Esophagus muscularis mucosa (tissue), 4 donors: Measurements from ENCODE around the gene FAM234A. TPM values are rescaled to one million over a fixed set of nuclear protein-coding genes. Genes with fewer than 3 reads are reported as not detected.
"Not testable (repeated sequence)": the region's sequence is repeated elsewhere in the genome, so short reads cannot be mapped to it uniquely, and the experiment has no call there.

ENCODE experiments used
- DNase-seq: peaks from one replicate; pipeline ENCODE4 v3.0.0-alpha.2; 2017; ENCODE audit errors: extremely low spot score
- H3K27ac ChIP-seq, 4 donors: fragments of 200-600 bp; sonication (generic); replicated peaks in 1 of 4; 1 replicate in 3 of 4; 2 replicates in 1 of 4; pipeline ENCODE4 v1.5.1; 2016 to 2019; ENCODE audit warnings: mild to moderate bottlenecking in 1 of 4
- H3K27me3 ChIP-seq, 4 donors: fragments of 200-600 bp; sonication (generic); one replicate each; pipeline versions ENCODE4 v1.5.1 to v1.6.0; 2016 to 2019
- H3K36me3 ChIP-seq, 4 donors: fragments of 200-600 bp; sonication (generic); one replicate each; pipeline ENCODE4 v1.5.1; 2016 to 2019
- H3K4me1 ChIP-seq, 4 donors: fragments of 200-600 bp; sonication (generic); one replicate each; pipeline ENCODE4 v1.5.1; 2016 to 2019
- H3K4me3 ChIP-seq, 4 donors: fragments of 200-600 bp; sonication (generic); 1 replicate in 2 of 4; 2 replicates in 2 of 4; pipeline ENCODE4 v1.5.1; 2016 to 2019; ENCODE audit warnings: mild to moderate bottlenecking in 4 of 4, moderate library complexity in 1 of 4
- H3K9me3 ChIP-seq, 4 donors: fragments of 200-600 bp; sonication (generic); 1 replicate in 3 of 4; 2 replicates in 1 of 4; pipeline ENCODE4 v1.5.1; 2016 to 2019
- EP300 ChIP-seq: sonication (generic); formaldehyde crosslinking; IDR thresholded peaks from one replicate; pipeline ENCODE4 v1.6.1; 2017; ENCODE audit warnings: antibody characterized with exemption
- POLR2A ChIP-seq: fragments of 450-650 bp; IDR thresholded peaks from one replicate; pipeline ENCODE4 v1.6.1; 2017; ENCODE audit warnings: antibody characterized with exemption, moderate library complexity, mild to moderate bottlenecking, low read depth
- POLR2AphosphoS5 ChIP-seq, 2 donors: sonication (generic); formaldehyde crosslinking; IDR thresholded peaks; one replicate each; pipeline ENCODE4 v1.6.1; 2017; ENCODE audit warnings: antibody characterized with exemption in 2 of 2
- WGBS: methylation state at CpG from one replicate; pipeline ENCODE4 v1.1.5; 2018; 5-methylcytosine and 5-hydroxymethylcytosine counted together
- intact Hi-C: fragments of 100-400 bp; cut with DNase I; formaldehyde crosslinking; loops from one replicate; pipeline ENCODE4 v1.15.1; 2023
- total RNA-seq, 4 donors: library from RNA; depleted of rRNA; stranded (reverse); fragments of >200 nt; gene quantifications; one replicate each; pipeline versions ENCODE4 v1.1.0 to v1.2.1, GENCODE V29; 2016
- TF ChIP-seq, protein P1 (sequence below), 3 experiments: fragments of 200-600 bp in 2 of 3; fragments of 450-650 bp in 1 of 3; sonication (generic) in 2 of 3; IDR thresholded peaks; one replicate each; pipeline ENCODE4 v1.5.1; 2017 to 2019; ENCODE audit warnings: antibody characterized with exemption in 3 of 3, mild to moderate bottlenecking in 2 of 3, moderate library complexity in 1 of 3

FAM234A gene
- total RNA-seq, 4 donors from 2014 or later = 61.0 to 129 (median 78.1) TPM

DNA sequence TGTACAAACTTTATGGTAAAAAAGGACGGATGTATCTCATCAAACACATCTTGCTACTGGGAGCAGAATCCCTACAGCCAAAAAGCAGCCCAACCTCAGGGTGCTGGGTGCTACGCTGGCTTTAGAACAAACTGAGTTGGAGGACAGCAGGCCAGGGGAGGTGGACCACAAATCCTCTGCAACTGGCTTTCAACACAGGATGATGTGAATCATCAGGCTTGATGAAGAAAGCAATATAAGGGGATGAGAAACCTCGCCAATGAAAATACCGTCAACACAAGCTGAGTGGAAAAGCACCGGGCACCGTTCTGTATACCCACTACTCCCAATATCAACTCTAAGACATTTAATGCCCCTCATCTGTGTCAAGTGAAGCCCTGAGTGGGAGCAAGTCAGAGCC is 40.1 kb upstream of the FAM234A start:
- intact Hi-C loops = no loop called here
- no peak for TF ChIP-seq EP300
- TF ChIP-seq POLR2AphosphoS5 (IDR thresholded peaks at IDR 0.05) = no peak
- TF ChIP-seq, protein P1, sequence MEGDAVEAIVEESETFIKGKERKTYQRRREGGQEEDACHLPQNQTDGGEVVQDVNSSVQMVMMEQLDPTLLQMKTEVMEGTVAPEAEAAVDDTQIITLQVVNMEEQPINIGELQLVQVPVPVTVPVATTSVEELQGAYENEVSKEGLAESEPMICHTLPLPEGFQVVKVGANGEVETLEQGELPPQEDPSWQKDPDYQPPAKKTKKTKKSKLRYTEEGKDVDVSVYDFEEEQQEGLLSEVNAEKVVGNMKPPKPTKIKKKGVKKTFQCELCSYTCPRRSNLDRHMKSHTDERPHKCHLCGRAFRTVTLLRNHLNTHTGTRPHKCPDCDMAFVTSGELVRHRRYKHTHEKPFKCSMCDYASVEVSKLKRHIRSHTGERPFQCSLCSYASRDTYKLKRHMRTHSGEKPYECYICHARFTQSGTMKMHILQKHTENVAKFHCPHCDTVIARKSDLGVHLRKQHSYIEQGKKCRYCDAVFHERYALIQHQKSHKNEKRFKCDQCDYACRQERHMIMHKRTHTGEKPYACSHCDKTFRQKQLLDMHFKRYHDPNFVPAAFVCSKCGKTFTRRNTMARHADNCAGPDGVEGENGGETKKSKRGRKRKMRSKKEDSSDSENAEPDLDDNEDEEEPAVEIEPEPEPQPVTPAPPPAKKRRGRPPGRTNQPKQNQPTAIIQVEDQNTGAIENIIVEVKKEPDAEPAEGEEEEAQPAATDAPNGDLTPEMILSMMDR (IDR thresholded peaks at IDR 0.05) = no peak
- no peak for TF ChIP-seq POLR2A
- no peaks in the 10 kb centered on the region for H3K9me3 ChIP-seq
- WGBS = 95% methylated on average over 6 of the region's 6 CpGs
- H3K27ac ChIP-seq = no peak overlapping the region
- no peak for DNase-seq
- H3K36me3 ChIP-seq = peaks cover 97 to 100% (median 100%) of the 10 kb centered on the region in 4 donors
- no peak overlapping the region for H3K4me3 ChIP-seq
- no peaks in the 10 kb centered on the region for H3K4me1 ChIP-seq
- no peaks in the 10 kb centered on the region for H3K27me3 ChIP-seq

DNA sequence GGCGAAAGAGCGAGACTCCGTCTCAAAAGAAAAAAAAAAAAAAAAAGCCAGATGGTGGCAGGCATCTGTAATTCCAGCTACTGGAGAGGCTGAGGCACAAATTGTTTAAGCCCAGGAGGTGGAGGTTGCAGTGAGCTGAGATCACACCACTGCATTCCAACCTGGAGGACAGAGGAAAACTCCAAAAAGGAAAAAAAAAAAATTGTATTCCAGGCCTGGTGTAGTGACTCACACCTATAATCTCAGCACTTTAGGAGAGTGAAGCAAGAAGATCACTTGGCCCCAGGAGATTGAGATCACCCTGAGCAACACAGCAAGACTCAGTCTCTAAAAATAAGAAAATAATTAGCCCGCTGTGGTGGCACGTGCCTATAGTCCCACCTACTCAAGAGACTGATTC is 34.2 kb upstream of the FAM234A start:
- Histone ChIP-seq H3K9me3 (no peaks in the 10 kb centered on the region), H3K4me1 (no peaks in the 10 kb centered on the region), H3K36me3 (peaks cover 80 to 98% (median 93%) of the 10 kb centered on the region in 4 donors), H3K4me3 (no peak overlapping the region), H3K27me3 (no peaks in the 10 kb centered on the region), H3K27ac (no peak overlapping the region)
- no peak for DNase-seq
- intact Hi-C loops = no loop called here
- 92% methylated on average over 5 of the region's 5 CpGs for WGBS
- TF ChIP-seq, protein P1 (IDR thresholded peaks at IDR 0.05) = no peak
- TF ChIP-seq POLR2A (no peak), POLR2AphosphoS5 (IDR thresholded peaks at IDR 0.05) (no peak), EP300 (no peak)

DNA sequence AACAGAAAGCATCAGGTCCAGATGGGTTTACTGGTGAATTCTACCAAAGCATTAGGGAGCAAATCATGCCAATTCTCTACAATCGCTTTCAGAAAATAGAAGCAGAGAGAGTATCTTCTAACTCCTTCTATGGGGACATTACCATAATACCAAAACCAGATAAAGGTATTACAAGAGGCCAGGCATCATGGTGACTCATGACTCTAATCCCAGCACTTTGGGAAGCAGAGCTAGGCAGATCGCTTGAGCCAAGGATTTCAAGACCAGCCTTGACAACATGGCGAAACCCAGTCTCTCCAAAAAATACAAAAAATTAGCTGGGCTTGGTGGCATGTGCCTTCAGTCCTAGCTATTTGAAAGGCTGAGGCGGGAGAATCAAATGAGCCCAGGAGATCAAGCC is 31.4 kb upstream of the FAM234A start:
- Histone ChIP-seq H3K36me3 (peaks cover 78 to 98% (median 91%) of the 10 kb centered on the region in 4 donors), H3K4me3 (no peak overlapping the region), H3K27ac (no peak overlapping the region), H3K27me3 (no peaks in the 10 kb centered on the region), H3K9me3 (no peaks in the 10 kb centered on the region), H3K4me1 (no peaks in the 10 kb centered on the region)
- no peak for DNase-seq
- 94% methylated on average over 4 of the region's 4 CpGs for WGBS
- TF ChIP-seq, protein P1 (IDR thresholded peaks at IDR 0.05) = no peak
- no peak for TF ChIP-seq POLR2A
- no peak for TF ChIP-seq EP300
- TF ChIP-seq POLR2AphosphoS5 (IDR thresholded peaks at IDR 0.05) = no peak
- intact Hi-C loops = no loop called here

DNA sequence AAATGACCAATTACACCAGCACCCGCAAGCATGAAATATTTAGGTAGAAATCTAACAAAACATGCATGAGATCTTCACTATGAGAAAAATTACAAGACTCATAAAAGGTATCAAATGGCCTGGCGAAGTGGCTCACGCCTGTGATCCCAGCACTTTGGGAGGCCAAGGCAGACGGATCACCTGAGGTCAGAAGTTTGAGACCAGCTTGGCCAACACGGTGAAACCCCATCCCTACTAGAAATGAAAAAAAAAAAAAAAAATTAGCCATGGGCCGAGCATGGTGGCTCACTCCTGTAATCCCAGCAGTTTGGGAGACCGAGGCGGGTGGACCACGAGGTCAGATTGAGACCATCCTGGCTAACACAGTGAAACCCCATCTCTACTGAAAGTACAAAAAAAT is 30.6 kb upstream of the FAM234A start:
- WGBS = 86% methylated on average over 9 of the region's 9 CpGs
- intact Hi-C loops = not testable (repeated sequence)
- peaks cover 70 to 98% (median 90%) of the 10 kb centered on the region in 4 donors for H3K36me3 ChIP-seq

DNA sequence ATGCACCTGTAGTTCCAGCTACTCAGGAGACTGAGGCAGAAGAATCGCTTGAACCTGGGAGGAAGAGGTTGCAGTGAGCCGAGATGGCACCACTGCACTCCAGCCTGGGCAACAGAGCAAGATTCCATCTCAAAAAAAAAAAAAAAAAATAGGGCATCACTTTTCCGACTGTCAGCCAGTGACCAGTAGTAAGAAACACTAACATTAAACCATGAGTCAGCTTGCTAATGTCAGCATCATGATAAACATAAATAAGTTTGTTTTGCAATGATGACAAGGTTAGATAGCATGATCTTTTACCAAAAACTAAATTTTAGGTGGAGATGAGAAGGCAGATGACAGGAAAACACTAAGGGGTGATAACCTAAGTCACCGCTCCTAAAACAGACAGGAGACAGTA is 25.3 kb upstream of the FAM234A start:
- 79% methylated on average over 4 of the region's 4 CpGs for WGBS
- H3K36me3 ChIP-seq = peaks cover 51 to 100% (median 97%) of the 10 kb centered on the region in 4 donors

More for the DNA sequence above, 30.6 kb upstream of the FAM234A start:
- not testable (repeated sequence) for DNase-seq, H3K4me1 ChIP-seq, H3K9me3 ChIP-seq, H3K27me3 ChIP-seq, H3K4me3 ChIP-seq, H3K27ac ChIP-seq

DNA sequence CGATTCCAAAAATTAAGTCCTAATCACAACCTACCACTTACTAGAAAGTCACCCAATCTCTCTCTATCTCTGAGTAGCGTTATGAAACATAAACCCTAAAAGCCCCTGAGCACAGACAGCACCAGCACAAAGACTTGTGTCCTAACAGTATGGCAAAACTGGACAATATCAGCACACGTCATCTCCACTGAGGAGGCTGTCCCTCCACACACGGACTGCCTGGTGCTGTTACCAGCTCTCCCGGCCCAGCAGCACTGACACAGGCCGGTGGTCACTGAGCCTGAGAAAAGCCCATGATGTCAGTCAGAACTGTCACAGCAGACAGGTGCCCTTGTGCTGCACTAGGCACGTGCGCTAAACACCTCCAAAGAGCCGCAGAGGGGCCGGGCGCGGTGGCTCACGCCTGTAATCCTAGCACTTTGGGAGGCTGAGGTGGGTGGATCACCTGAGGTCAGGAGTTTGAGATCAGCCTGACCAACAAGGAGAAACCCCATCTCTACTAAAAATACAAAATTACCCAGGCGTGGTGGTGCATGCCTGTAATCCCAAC is 22.9 kb upstream of the FAM234A start:
- intact Hi-C loops = not testable (repeated sequence)

More for the DNA sequence above, 25.3 kb upstream of the FAM234A start:
- H3K4me3 ChIP-seq, H3K9me3 ChIP-seq, H3K4me1 ChIP-seq, H3K27ac ChIP-seq, H3K27me3 ChIP-seq, intact Hi-C loops, DNase-seq: not testable (repeated sequence)

More for the DNA sequence above, 22.9 kb upstream of the FAM234A start:
- H3K9me3 ChIP-seq, H3K27ac ChIP-seq, H3K4me3 ChIP-seq, DNase-seq, H3K27me3 ChIP-seq, H3K4me1 ChIP-seq: not testable (repeated sequence)
- WGBS = 91% methylated on average over 14 of the region's 14 CpGs
- H3K36me3 ChIP-seq = peaks cover 36 to 100% (median 98%) of the 10 kb centered on the region in 4 donors
